GM23338 (cell line): ENCODE data around the gene PM20D1.

Experiments
- CREB1 ChIP-seq: fragments of 250-450 bp; sonication (Bioruptor Pico); IDR thresholded peaks from 2 replicates; pipeline ENCODE4 v1.5.0; 2020; ENCODE audit warnings: low read depth, mild to moderate bottlenecking, moderate library complexity
- CTCF ChIP-seq, 2 experiments: fragments of 200-600 bp in 1 of 2; sonication (generic) in 1 of 2; conservative IDR thresholded peaks; 2 replicates each; pipeline versions ENCODE4 v1.5.1 to v1.6.1; 2016 to 2017; ENCODE audit warnings: antibody characterized with exemption in 2 of 2, low read depth in 2 of 2, mild to moderate bottlenecking in 2 of 2, moderate library complexity in 1 of 2
- ETS1 ChIP-seq: IDR thresholded peaks from 2 replicates; pipeline ENCODE4 v1.6.1; 2016; ENCODE audit warnings: antibody characterized with exemption
- EZH2 ChIP-seq: fragments of 200-600 bp; sonication (generic); IDR thresholded peaks from one replicate; pipeline ENCODE4 v1.8.0; 2017; ENCODE audit warnings: antibody characterized with exemption, mild to moderate bottlenecking, low read depth; ENCODE audit not compliant: unreplicated experiment
- EZH2phosphoT487 ChIP-seq: fragments of 200-600 bp; sonication (generic); IDR thresholded peaks from one replicate; pipeline ENCODE4 v1.8.1; 2018; ENCODE audit warnings: antibody characterized with exemption; ENCODE audit not compliant: unreplicated experiment
- JUNB ChIP-seq: IDR thresholded peaks from one replicate; pipeline ENCODE4 v1.6.1; 2016; ENCODE audit warnings: antibody characterized with exemption; ENCODE audit not compliant: unreplicated experiment
- NANOG ChIP-seq: IDR thresholded peaks from 2 replicates; pipeline ENCODE4 v1.6.1; 2016; ENCODE audit warnings: antibody characterized with exemption, borderline replicate concordance
- POLR2AphosphoS5 ChIP-seq: IDR thresholded peaks from 2 replicates; pipeline ENCODE4 v1.6.1; 2016; ENCODE audit warnings: antibody characterized with exemption, low read depth
- REST ChIP-seq: IDR thresholded peaks from one replicate; pipeline ENCODE4 v1.6.1; 2018; ENCODE audit warnings: antibody characterized with exemption; ENCODE audit not compliant: unreplicated experiment
- STAT1 ChIP-seq: IDR thresholded peaks from one replicate; pipeline ENCODE4 v1.6.1; 2016; ENCODE audit warnings: antibody characterized with exemption; ENCODE audit not compliant: unreplicated experiment
- ZNF114 ChIP-seq: fragments of 250-450 bp; sonication (Bioruptor Pico); IDR thresholded peaks from 2 replicates; pipeline ENCODE4 v1.5.0; 2020; ENCODE audit warnings: mild to moderate bottlenecking, moderate library complexity
- ZNF331 ChIP-seq: fragments of 250-450 bp; sonication (Bioruptor Pico); IDR thresholded peaks from 2 replicates; pipeline ENCODE4 v1.5.0; 2020; ENCODE audit warnings: low read depth, mild to moderate bottlenecking, moderate library complexity
- ZNF462 ChIP-seq: fragments of 250-450 bp; sonication (Bioruptor Pico); IDR thresholded peaks from 2 replicates; pipeline ENCODE4 v1.5.0; 2020; ENCODE audit warnings: mild to moderate bottlenecking, moderate library complexity

- TF ChIP-seq CTCF (conservative IDR thresholded peaks at IDR 0.05; ENCODE audit: low read depth in 2 of 2) = no peak
- TF ChIP-seq EZH2 = no peak
- TF ChIP-seq JUNB = no peak
- TF ChIP-seq POLR2AphosphoS5 = no peak
- TF ChIP-seq EZH2phosphoT487 = no peak
- TF ChIP-seq REST = no peak
- no peak for TF ChIP-seq STAT1
- no peak for TF ChIP-seq CREB1 (CRISPR knock-in tag)
- no peak for TF ChIP-seq ZNF462 (CRISPR knock-in tag)
- TF ChIP-seq ETS1 = no peak
- no peak for TF ChIP-seq NANOG
- no peak for TF ChIP-seq ZNF114 (CRISPR knock-in tag)
- no peak for TF ChIP-seq ZNF331 (CRISPR knock-in tag)
Measured at GRCh38 chr1:205809942-205810345, 40.0 kb downstream of the PM20D1 start.
